ENCODE data around the gene COX4I1. TPM values are rescaled to one million over a fixed set of nuclear protein-coding genes. Genes with fewer than 3 reads are reported as not detected.

COX4I1 gene
- polyA plus RNA-seq, 3 donors = 985 to 1,312 (median 1,132) TPM

DNA sequence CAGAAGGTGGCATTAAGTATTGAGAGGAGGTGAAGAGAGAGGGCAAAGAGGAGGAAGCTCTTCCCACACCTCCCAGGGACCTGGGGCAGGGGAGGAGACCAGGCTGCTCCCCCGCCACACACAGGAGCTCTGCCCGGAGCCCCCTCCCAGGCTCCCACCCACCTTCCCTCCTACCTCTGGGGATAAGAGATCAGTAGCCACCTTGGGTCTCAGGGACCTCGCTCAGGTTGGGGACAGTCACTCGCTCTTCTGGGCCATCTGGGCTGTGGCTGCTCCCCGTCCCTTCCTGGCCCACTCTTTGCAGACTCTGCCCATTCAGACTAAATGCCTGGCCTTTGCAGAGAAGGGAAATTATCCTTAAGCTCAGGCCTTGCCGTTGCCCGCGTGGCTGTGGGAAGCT is 33.7 kb upstream of the COX4I1 start:
- H3K36me3 Mint-ChIP-seq = peaks cover 0 to 4% of the 10 kb centered on the region in 2 donors
- no peaks in the 10 kb centered on the region for H3K36me3 ChIP-seq (replicated peaks in 1 of 2; ENCODE audit: control insufficient read depth in 1 of 2, insufficient read depth in 2 of 2, low read length in 2 of 2)
- H3K27ac Mint-ChIP-seq = peak overlapping the region in 1 of 7 donors; percentile 23
- peaks cover 44% of the 10 kb centered on the region for H3K4me1 Mint-ChIP-seq
- TF ChIP-seq, protein P1, sequence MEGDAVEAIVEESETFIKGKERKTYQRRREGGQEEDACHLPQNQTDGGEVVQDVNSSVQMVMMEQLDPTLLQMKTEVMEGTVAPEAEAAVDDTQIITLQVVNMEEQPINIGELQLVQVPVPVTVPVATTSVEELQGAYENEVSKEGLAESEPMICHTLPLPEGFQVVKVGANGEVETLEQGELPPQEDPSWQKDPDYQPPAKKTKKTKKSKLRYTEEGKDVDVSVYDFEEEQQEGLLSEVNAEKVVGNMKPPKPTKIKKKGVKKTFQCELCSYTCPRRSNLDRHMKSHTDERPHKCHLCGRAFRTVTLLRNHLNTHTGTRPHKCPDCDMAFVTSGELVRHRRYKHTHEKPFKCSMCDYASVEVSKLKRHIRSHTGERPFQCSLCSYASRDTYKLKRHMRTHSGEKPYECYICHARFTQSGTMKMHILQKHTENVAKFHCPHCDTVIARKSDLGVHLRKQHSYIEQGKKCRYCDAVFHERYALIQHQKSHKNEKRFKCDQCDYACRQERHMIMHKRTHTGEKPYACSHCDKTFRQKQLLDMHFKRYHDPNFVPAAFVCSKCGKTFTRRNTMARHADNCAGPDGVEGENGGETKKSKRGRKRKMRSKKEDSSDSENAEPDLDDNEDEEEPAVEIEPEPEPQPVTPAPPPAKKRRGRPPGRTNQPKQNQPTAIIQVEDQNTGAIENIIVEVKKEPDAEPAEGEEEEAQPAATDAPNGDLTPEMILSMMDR (IDR thresholded peaks at IDR 0.05) = no peak
- H3K9ac ChIP-seq (ENCODE audit: insufficient read depth, low read length, poor library complexity, severe bottlenecking) = no peak overlapping the region
- no peaks in the 10 kb centered on the region for H3K9me3 ChIP-seq (replicated peaks in 1 of 2; ENCODE audit: control insufficient read depth in 1 of 2, insufficient read depth in 1 of 2, low read length in 2 of 2)
- H3K4me1 ChIP-seq (ENCODE audit: control insufficient read depth in 1 of 2, insufficient read depth in 2 of 2, low read length in 2 of 2) = peaks cover 37 to 47% of the 10 kb centered on the region in 2 donors
- WGBS (ENCODE audit: insufficient coverage) = 68% methylated on average over 6 of the region's 8 CpGs
- no peaks in the 10 kb centered on the region for H4K20me1 ChIP-seq (ENCODE audit: insufficient read depth, low read length)
- no peaks in the 10 kb centered on the region for H3K79me2 ChIP-seq (ENCODE audit: insufficient read depth, low read length)
- peak overlapping the region in 1 of 2 donors; percentile 17 for H3K4me3 Mint-ChIP-seq
- no peak overlapping the region for H3K27ac ChIP-seq (ENCODE audit: low read depth in 1 of 2, low read length in 2 of 2)
- H3K27me3 ChIP-seq (ENCODE audit: control insufficient read depth in 2 of 2, insufficient read depth in 2 of 2, low read length in 2 of 2) = no peaks in the 10 kb centered on the region
- H3K4me3 ChIP-seq (replicated peaks in 1 of 3; ENCODE audit: low read depth in 2 of 3, low read length in 3 of 3) = no peak overlapping the region
- no peak for DNase-seq
- no peak overlapping the region for H3K4me2 ChIP-seq (replicated peaks; ENCODE audit: extremely low read depth, low read length, poor library complexity, severe bottlenecking)
- peaks cover 8 to 14% (median 8%) of the 10 kb centered on the region in 3 donors for H3K27me3 Mint-ChIP-seq (ENCODE audit: low read depth in 3 of 3)
- peaks cover 0 to 1% (median 0%) of the 10 kb centered on the region in 7 donors for H3K9me3 Mint-ChIP-seq
- intact Hi-C loops (cut with micrococcal nuclease) = loop anchor here in 1 of 2 donors (2.0 kb wide), 1 partner anchor 49 kb away; no protein-coding TSS in a partner anchor
- no peak overlapping the region for H2AFZ ChIP-seq (ENCODE audit: insufficient read depth, low read depth, low read length, poor library complexity, severe bottlenecking)

DNA sequence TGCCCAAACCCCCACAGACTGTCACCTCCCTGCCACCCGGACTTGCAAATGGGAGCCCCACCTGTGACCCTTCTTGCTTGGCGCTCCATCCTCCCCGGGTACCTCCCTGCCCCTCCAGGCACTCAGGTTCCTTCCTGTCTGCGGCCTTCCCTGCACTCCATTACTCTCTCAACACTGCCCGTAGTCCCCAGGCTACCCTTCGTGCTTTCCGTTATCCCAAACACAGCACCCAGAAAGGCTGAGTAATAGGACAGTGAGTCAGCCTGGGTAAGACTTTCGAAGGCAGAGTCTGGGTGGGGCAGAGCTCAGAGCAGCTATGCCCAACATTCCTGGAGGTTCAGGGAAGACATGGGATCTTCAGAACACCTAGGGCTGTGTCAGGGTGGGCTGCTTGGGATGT is 32.0 kb upstream of the COX4I1 start:
- H3K9me3 Mint-ChIP-seq = peaks cover 0 to 1% (median 0%) of the 10 kb centered on the region in 7 donors
- H3K27me3 Mint-ChIP-seq (ENCODE audit: low read depth in 3 of 3) = peaks cover 8 to 14% (median 8%) of the 10 kb centered on the region in 3 donors
- Histone ChIP-seq H2AFZ (ENCODE audit: insufficient read depth, low read depth, low read length, poor library complexity, severe bottlenecking) (no peak overlapping the region), H3K79me2 (ENCODE audit: insufficient read depth, low read length) (no peaks in the 10 kb centered on the region), H3K9me3 (replicated peaks in 1 of 2; ENCODE audit: control insufficient read depth in 1 of 2, insufficient read depth in 1 of 2, low read length in 2 of 2) (no peaks in the 10 kb centered on the region), H4K20me1 (ENCODE audit: insufficient read depth, low read length) (no peaks in the 10 kb centered on the region), H3K9ac (ENCODE audit: insufficient read depth, low read length, poor library complexity, severe bottlenecking) (no peak overlapping the region), H3K27ac (ENCODE audit: low read depth in 1 of 2, low read length in 2 of 2) (no peak overlapping the region), H3K4me3 (replicated peaks in 1 of 3; ENCODE audit: low read depth in 2 of 3, low read length in 3 of 3) (no peak overlapping the region), H3K36me3 (replicated peaks in 1 of 2; ENCODE audit: control insufficient read depth in 1 of 2, insufficient read depth in 2 of 2, low read length in 2 of 2) (no peaks in the 10 kb centered on the region), H3K4me1 (ENCODE audit: control insufficient read depth in 1 of 2, insufficient read depth in 2 of 2, low read length in 2 of 2) (peaks cover 19 to 29% of the 10 kb centered on the region in 2 donors), H3K27me3 (ENCODE audit: control insufficient read depth in 2 of 2, insufficient read depth in 2 of 2, low read length in 2 of 2) (no peaks in the 10 kb centered on the region), H3K4me2 (replicated peaks; ENCODE audit: extremely low read depth, low read length, poor library complexity, severe bottlenecking) (no peak overlapping the region)
- peaks cover 30% of the 10 kb centered on the region for H3K4me1 Mint-ChIP-seq
- intact Hi-C loops (cut with micrococcal nuclease) = no loop called here
- peaks cover 0 to 17% of the 10 kb centered on the region in 2 donors for H3K36me3 Mint-ChIP-seq
- peak overlapping the region in 2 of 7 donors; percentile 28 to 80 for H3K27ac Mint-ChIP-seq
- 48% methylated on average over 5 of the region's 8 CpGs for WGBS (ENCODE audit: insufficient coverage)
- TF ChIP-seq, protein P1 (IDR thresholded peaks at IDR 0.05) = no peak
- peak in 2 of 3 donors; percentile 35 to 41 for DNase-seq
- peak overlapping the region in 1 of 2 donors; percentile 36 for H3K4me3 Mint-ChIP-seq

Data from CD14-positive monocyte (primary cell).